GM23338 (cell line): ENCODE data around the gene NHERF1.

Source experiments
- EZH2phosphoT487 ChIP-seq: fragments of 200-600 bp; sonication (generic); IDR thresholded peaks from one replicate; pipeline ENCODE4 v1.8.1; 2018; ENCODE audit warnings: antibody characterized with exemption; ENCODE audit not compliant: unreplicated experiment
- JUNB ChIP-seq: IDR thresholded peaks from one replicate; pipeline ENCODE4 v1.6.1; 2016; ENCODE audit warnings: antibody characterized with exemption; ENCODE audit not compliant: unreplicated experiment
- POLR2AphosphoS5 ChIP-seq: IDR thresholded peaks from 2 replicates; pipeline ENCODE4 v1.6.1; 2016; ENCODE audit warnings: antibody characterized with exemption, low read depth
- TF ChIP-seq, protein P1 (sequence below), 2 experiments: fragments of 200-600 bp in 1 of 2; sonication (generic) in 1 of 2; conservative IDR thresholded peaks; 2 replicates each; pipeline versions ENCODE4 v1.5.1 to v1.6.1; 2016 to 2017; ENCODE audit warnings: antibody characterized with exemption in 2 of 2, low read depth in 2 of 2, mild to moderate bottlenecking in 2 of 2, moderate library complexity in 1 of 2
- TF ChIP-seq, protein P2 (sequence below): IDR thresholded peaks from one replicate; pipeline ENCODE4 v1.6.1; 2018; ENCODE audit warnings: antibody characterized with exemption; ENCODE audit not compliant: unreplicated experiment

DNA sequence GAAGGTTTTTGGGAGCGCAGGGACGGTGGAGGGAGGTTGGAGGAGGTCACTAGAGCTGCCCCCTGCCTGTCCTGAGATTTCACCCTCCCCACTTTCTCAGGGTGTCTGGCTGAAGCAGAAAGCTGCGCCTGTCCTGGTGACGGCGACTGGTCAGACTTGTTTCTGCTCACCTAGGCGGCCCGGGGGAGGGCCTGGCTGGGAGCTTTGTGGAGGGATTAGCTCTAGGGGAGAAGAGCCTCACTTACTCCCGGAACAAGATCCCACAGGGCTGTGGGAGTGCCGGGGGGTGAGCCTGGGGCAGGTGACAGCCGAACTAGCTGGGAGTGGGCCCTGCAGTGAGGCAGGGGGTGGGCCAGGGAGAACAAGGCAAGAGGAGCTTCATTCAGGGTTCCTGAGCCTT lies 11.5 kb downstream of the NHERF1 start:
- TF ChIP-seq, protein P1, sequence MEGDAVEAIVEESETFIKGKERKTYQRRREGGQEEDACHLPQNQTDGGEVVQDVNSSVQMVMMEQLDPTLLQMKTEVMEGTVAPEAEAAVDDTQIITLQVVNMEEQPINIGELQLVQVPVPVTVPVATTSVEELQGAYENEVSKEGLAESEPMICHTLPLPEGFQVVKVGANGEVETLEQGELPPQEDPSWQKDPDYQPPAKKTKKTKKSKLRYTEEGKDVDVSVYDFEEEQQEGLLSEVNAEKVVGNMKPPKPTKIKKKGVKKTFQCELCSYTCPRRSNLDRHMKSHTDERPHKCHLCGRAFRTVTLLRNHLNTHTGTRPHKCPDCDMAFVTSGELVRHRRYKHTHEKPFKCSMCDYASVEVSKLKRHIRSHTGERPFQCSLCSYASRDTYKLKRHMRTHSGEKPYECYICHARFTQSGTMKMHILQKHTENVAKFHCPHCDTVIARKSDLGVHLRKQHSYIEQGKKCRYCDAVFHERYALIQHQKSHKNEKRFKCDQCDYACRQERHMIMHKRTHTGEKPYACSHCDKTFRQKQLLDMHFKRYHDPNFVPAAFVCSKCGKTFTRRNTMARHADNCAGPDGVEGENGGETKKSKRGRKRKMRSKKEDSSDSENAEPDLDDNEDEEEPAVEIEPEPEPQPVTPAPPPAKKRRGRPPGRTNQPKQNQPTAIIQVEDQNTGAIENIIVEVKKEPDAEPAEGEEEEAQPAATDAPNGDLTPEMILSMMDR (conservative IDR thresholded peaks at IDR 0.05; ENCODE audit: low read depth in 2 of 2): no peak
- TF ChIP-seq EZH2phosphoT487 (no peak), POLR2AphosphoS5 (no peak), JUNB (no peak)
- TF ChIP-seq, protein P2, sequence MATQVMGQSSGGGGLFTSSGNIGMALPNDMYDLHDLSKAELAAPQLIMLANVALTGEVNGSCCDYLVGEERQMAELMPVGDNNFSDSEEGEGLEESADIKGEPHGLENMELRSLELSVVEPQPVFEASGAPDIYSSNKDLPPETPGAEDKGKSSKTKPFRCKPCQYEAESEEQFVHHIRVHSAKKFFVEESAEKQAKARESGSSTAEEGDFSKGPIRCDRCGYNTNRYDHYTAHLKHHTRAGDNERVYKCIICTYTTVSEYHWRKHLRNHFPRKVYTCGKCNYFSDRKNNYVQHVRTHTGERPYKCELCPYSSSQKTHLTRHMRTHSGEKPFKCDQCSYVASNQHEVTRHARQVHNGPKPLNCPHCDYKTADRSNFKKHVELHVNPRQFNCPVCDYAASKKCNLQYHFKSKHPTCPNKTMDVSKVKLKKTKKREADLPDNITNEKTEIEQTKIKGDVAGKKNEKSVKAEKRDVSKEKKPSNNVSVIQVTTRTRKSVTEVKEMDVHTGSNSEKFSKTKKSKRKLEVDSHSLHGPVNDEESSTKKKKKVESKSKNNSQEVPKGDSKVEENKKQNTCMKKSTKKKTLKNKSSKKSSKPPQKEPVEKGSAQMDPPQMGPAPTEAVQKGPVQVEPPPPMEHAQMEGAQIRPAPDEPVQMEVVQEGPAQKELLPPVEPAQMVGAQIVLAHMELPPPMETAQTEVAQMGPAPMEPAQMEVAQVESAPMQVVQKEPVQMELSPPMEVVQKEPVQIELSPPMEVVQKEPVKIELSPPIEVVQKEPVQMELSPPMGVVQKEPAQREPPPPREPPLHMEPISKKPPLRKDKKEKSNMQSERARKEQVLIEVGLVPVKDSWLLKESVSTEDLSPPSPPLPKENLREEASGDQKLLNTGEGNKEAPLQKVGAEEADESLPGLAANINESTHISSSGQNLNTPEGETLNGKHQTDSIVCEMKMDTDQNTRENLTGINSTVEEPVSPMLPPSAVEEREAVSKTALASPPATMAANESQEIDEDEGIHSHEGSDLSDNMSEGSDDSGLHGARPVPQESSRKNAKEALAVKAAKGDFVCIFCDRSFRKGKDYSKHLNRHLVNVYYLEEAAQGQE: no peak
